ENCODE measurements around the gene EVI5.

EVI5 gene

DNA sequence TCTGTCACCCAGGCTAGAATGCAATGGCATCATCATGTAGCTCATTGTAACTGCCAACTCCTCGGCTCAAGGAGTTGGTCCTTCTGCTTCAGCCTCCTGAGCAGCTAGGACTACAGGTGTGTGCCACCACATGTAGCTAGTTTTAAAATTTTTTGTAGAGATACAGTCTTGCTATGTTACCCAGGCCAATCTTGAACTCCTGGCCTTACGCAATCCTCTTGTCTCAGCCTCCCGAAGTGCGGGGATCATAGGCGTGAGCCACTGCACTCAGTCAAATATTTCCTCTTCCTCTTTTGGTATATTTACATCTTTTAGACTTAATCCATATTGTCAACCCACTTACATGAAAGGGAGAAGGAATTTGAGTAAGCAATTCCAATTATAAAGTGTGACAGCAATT is 121.1 kb downstream of the EVI5 start:
- H3K79me2 ChIP-seq (ENCODE audit: control insufficient read depth, low read length): no peaks in the 10 kb centered on the region
- no peaks in the 10 kb centered on the region for H3K9me2 ChIP-seq (replicated peaks; ENCODE audit: control insufficient read depth, low read length)
- no peak overlapping the region for H3K27ac ChIP-seq (ENCODE audit: low read depth, low read length)
- H3K27me3 ChIP-seq (ENCODE audit: control insufficient read depth, low read length): no peaks in the 10 kb centered on the region
- TF ChIP-seq, protein P1, sequence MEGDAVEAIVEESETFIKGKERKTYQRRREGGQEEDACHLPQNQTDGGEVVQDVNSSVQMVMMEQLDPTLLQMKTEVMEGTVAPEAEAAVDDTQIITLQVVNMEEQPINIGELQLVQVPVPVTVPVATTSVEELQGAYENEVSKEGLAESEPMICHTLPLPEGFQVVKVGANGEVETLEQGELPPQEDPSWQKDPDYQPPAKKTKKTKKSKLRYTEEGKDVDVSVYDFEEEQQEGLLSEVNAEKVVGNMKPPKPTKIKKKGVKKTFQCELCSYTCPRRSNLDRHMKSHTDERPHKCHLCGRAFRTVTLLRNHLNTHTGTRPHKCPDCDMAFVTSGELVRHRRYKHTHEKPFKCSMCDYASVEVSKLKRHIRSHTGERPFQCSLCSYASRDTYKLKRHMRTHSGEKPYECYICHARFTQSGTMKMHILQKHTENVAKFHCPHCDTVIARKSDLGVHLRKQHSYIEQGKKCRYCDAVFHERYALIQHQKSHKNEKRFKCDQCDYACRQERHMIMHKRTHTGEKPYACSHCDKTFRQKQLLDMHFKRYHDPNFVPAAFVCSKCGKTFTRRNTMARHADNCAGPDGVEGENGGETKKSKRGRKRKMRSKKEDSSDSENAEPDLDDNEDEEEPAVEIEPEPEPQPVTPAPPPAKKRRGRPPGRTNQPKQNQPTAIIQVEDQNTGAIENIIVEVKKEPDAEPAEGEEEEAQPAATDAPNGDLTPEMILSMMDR (IDR thresholded peaks at IDR 0.05; ENCODE audit: low read depth, low read length, poor library complexity, severe bottlenecking): no peak
- TF ChIP-seq EZH2phosphoT487 (IDR thresholded peaks at IDR 0.05; ENCODE audit: borderline replicate concordance, low read length): no peak
- no peaks in the 10 kb centered on the region for H4K20me1 ChIP-seq (ENCODE audit: control insufficient read depth, insufficient read depth, low read depth, low read length)
- no peaks in the 10 kb centered on the region for H3K9me3 ChIP-seq (ENCODE audit: control insufficient read depth, insufficient read depth, low read length)
- H3F3A ChIP-seq (ENCODE audit: control insufficient read depth, insufficient read depth): no peaks in the 10 kb centered on the region
- H3K4me1 ChIP-seq (ENCODE audit: control insufficient read depth, low read length): no peaks in the 10 kb centered on the region
- no peak overlapping the region for H3K4me3 ChIP-seq (ENCODE audit: low read length)
- H3K4me2 ChIP-seq (ENCODE audit: low read length): no peak overlapping the region
- H3K36me3 ChIP-seq (ENCODE audit: control insufficient read depth, low read length): no peaks in the 10 kb centered on the region

DNA sequence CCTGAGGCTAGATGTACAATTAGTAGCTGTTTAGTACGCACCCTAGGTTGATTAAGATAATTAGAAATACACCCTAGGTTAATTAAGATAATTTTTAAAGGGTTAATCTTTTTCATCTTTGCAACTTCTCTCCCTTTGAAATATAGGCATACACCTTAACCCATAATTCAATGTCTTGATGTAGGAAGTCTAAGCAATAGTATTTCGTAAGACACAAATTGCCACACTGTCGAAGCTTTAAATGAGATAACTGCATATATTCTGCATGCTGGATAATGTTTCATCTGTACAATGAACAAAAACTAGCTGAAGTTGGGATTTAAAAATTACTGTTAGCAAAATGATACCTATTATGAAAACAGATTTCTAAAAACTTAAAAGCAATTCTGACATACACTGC is 122.9 kb downstream of the EVI5 start:
- TF ChIP-seq EZH2phosphoT487 (IDR thresholded peaks at IDR 0.05; ENCODE audit: borderline replicate concordance, low read length): no peak
- TF ChIP-seq, protein P1 (IDR thresholded peaks at IDR 0.05; ENCODE audit: low read depth, low read length, poor library complexity, severe bottlenecking): no peak
- H3K4me2 ChIP-seq (ENCODE audit: low read length): no peak overlapping the region
- no peak overlapping the region for H3K27ac ChIP-seq (ENCODE audit: low read depth, low read length)
- H3K27me3 ChIP-seq (ENCODE audit: control insufficient read depth, low read length): no peaks in the 10 kb centered on the region
- H3K4me1 ChIP-seq (ENCODE audit: control insufficient read depth, low read length): no peaks in the 10 kb centered on the region
- H4K20me1 ChIP-seq (ENCODE audit: control insufficient read depth, insufficient read depth, low read depth, low read length): no peaks in the 10 kb centered on the region
- H3F3A ChIP-seq (ENCODE audit: control insufficient read depth, insufficient read depth): no peaks in the 10 kb centered on the region
- no peaks in the 10 kb centered on the region for H3K79me2 ChIP-seq (ENCODE audit: control insufficient read depth, low read length)
- no peaks in the 10 kb centered on the region for H3K36me3 ChIP-seq (ENCODE audit: control insufficient read depth, low read length)
- H3K9me2 ChIP-seq (replicated peaks; ENCODE audit: control insufficient read depth, low read length): no peaks in the 10 kb centered on the region
- H3K9me3 ChIP-seq (ENCODE audit: control insufficient read depth, insufficient read depth, low read length): no peaks in the 10 kb centered on the region
- H3K4me3 ChIP-seq (ENCODE audit: low read length): no peak overlapping the region

DNA sequence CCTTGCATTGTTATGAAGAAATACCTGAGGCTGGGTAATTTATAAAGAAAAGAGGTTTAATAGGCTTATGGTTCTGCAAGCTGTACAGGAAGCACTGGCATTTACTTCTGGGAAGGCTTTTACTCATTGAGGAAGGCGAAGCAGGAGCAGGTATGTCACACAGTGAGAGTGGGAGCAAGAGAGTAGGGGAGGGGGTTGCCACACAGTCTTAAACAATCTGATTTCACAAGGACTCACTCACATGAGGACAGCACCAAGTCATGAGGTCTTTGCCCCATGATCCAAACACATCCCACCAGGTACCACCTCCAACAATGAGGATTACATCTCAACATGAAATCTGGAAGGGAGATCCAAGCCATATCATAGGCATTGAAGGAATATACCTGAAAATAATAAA is 127.2 kb downstream of the EVI5 start:
- Histone ChIP-seq H3K27me3 (ENCODE audit: control insufficient read depth, low read length) (no peaks in the 10 kb centered on the region), H3K4me3 (ENCODE audit: low read length) (no peak overlapping the region), H3K4me2 (ENCODE audit: low read length) (no peak overlapping the region), H3K9me2 (replicated peaks; ENCODE audit: control insufficient read depth, low read length) (no peaks in the 10 kb centered on the region), H4K20me1 (ENCODE audit: control insufficient read depth, insufficient read depth, low read depth, low read length) (no peaks in the 10 kb centered on the region), H3K9me3 (ENCODE audit: control insufficient read depth, insufficient read depth, low read length) (no peaks in the 10 kb centered on the region), H3K79me2 (ENCODE audit: control insufficient read depth, low read length) (no peaks in the 10 kb centered on the region), H3K36me3 (ENCODE audit: control insufficient read depth, low read length) (no peaks in the 10 kb centered on the region), H3F3A (ENCODE audit: control insufficient read depth, insufficient read depth) (no peaks in the 10 kb centered on the region), H3K4me1 (ENCODE audit: control insufficient read depth, low read length) (no peaks in the 10 kb centered on the region), H3K27ac (ENCODE audit: low read depth, low read length) (no peak overlapping the region)
- TF ChIP-seq, protein P1 (IDR thresholded peaks at IDR 0.05; ENCODE audit: low read depth, low read length, poor library complexity, severe bottlenecking): no peak
- TF ChIP-seq EZH2phosphoT487 (IDR thresholded peaks at IDR 0.05; ENCODE audit: borderline replicate concordance, low read length): no peak
